IPS-18c (cell line): Measurements from ENCODE around the gene PLEKHM1.
"Not testable (repeated sequence)": the region's sequence is repeated elsewhere in the genome, so short reads cannot be mapped to it uniquely, and the experiment has no call there.

ENCODE experiments used
- H3K4me3 ChIP-seq: 2 replicates; pipeline ENCODE4 v1.7.0; 2013; ENCODE audit warnings: low read depth, mild to moderate bottlenecking, low read length, moderate library complexity; ENCODE audit not compliant: insufficient read depth
- H3K9me3 ChIP-seq: one replicate; pipeline ENCODE4 v1.6.1; 2013; ENCODE audit warnings: mild to moderate bottlenecking, low read length, moderate library complexity; ENCODE audit not compliant: control insufficient read depth, insufficient read depth

Gene PLEKHM1

DNA sequence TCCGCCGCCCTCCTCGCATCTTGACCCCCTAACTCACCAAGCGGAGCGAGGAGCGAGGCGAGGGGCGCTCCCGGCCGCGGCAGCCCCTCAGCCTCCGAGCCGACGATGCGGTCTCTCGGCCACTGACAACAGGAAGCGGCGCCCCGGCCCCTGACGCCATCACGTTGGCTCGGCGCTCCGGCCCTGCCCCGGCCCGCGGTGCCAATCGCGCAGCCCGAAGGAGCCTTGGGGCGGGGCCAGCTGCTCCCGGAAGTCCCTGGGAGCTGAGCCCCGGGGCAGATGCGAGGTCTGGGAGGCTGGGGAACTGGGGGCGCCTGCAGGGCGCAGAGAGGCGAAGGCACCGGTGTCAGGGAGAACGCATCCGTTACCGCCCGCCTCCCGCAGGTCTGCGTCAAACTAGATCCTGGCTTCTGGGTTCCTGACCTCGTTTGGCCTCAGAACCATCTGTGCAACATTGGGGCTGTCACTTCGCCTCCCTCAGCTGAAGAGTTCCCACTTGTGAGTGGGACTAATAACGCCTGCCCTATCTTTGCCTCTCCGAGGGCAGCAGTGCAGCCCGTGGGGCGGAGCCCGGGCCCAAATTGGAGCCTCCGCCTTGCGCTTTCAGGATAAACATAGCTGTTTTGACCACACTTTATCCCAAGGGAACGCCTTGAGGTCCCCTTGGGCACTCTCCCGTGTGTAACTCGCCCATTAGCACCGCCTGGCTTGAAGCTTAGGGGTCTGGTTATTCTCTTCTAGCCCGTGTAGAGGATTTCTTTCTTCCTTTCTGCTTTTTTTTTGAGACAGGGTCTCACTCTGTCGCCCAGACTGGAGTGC lies at the start of gene PLEKHM1:
Gene PLEKHM1 (minus strand): TSS at position 107 of the 819 bp plus-strand sequence. CDS start 8,237 bp downstream, outside the sequence.
- peak within 1 kb of the TSS; percentile 69 for H3K4me3 ChIP-seq
- not testable (repeated sequence) for H3K9me3 ChIP-seq

- H3K4me3 ChIP-seq, H3K9me3 ChIP-seq: not testable (repeated sequence)
Measured at GRCh38 chr17:45538168-45538567, 47.6 kb upstream of the PLEKHM1 start.

GRCh38 chr17:45506072-45506471 lies 15.6 kb upstream of the PLEKHM1 start:
- not testable (repeated sequence) for H3K9me3 ChIP-seq, H3K4me3 ChIP-seq

GRCh38 chr17:45505183-45505582 lies 14.7 kb upstream of the PLEKHM1 start:
- H3K4me3 ChIP-seq, H3K9me3 ChIP-seq: not testable (repeated sequence)

DNA sequence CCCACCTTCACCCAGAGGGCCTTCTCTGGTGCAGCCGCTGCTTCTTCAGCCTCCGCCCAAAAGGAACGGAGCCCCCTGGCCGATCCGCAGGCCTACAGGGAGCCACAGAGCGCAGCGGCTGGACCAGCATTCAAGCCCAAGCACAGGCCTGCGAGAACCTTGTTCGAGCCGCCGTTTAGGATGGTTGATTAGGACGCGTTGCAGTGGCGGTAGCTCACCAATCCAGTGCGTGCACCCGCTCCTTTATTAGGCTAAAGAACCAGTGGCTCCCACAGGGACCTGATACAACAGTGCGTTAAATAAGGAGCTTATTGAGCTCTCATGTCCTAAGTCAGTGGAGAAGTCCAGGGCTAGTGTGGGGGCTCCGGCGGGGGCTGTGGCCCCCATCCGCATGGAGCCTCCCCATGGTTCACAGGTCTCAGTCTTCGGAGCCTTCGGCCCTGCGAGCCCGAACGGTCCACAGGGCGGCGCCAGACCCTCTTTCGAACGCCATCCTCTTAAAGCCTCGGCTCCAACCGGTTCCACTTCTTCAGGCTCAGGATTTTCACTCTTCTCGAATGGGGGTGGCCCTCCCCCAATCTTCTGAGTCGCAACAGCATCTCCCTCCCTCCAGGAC lies 10.7 kb upstream of the PLEKHM1 start:
- H3K4me3 ChIP-seq, H3K9me3 ChIP-seq: not testable (repeated sequence)

GRCh38 chr17:45500478-45500877 lies 10.0 kb upstream of the PLEKHM1 start:
- H3K4me3 ChIP-seq, H3K9me3 ChIP-seq: not testable (repeated sequence)

DNA sequence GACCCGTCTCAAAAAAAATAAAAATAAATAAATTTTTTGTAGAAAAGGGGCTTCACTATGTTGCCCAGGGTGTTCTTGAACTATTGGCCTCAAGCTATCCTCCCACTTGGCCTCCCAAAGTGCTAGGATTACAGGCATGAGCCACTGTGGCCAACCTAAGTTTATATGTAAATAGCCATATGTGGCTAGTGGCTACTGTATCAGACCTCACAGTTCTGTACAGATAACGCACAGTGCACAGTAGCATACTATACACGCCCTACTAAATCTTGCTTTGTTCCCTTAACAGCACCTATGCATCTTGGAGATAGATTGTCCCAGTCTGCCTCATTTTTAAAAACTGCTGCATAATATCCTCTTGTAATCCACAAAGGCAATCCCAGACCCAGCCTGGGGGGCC lies 8.7 kb upstream of the PLEKHM1 start:
- H3K4me3 ChIP-seq, H3K9me3 ChIP-seq: not testable (repeated sequence)

- not testable (repeated sequence) for H3K9me3 ChIP-seq, H3K4me3 ChIP-seq
Measured at GRCh38 chr17:45498377-45498776, 7.9 kb upstream of the PLEKHM1 start.

GRCh38 chr17:45497449-45497848 lies 6.9 kb upstream of the PLEKHM1 start:
- not testable (repeated sequence) for H3K9me3 ChIP-seq, H3K4me3 ChIP-seq

DNA sequence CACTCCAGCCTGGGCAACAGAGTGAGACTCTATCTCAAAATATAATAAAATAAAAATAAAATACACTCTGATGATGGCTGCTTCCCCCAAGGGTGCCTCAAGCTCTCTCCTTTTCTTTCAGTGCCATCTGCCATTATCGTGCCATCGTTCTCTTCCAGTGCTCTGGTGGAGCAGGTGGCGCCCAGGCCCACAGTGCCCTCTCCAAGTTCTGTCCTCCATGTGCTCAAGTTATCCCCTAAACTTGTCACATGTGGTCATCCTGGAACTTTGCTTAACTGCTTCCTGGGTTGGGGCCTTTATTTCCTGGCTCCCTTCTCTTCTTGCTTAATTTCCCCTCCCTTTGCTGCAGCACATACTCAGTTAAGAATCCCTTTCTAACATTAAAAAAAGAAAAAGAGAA lies 6.0 kb upstream of the PLEKHM1 start:
- not testable (repeated sequence) for H3K4me3 ChIP-seq, H3K9me3 ChIP-seq

GRCh38 chr17:45494556-45494955 lies 4.0 kb upstream of the PLEKHM1 start:
- not testable (repeated sequence) for H3K4me3 ChIP-seq, H3K9me3 ChIP-seq

DNA sequence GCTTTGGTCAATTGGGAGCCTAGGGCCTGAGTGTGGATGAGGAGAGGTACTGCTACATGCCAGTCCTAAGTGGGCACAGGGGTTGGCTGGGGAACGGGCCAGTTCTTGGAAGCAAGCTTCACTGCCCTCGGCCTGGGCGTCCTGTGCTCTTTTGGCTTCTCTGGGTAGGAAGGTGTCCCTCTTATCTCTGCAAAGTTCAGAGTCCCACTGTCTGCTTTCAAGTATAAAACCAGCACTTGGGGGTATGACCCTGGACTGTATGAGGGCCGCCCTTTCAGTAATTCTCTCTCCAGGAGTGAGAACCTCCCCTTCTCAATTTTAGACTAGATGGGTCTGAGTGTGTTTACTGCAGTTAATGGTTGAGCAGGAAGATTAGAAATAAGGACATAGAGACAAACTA lies 1.6 kb upstream of the PLEKHM1 start:
- H3K4me3 ChIP-seq, H3K9me3 ChIP-seq: not testable (repeated sequence)

DNA sequence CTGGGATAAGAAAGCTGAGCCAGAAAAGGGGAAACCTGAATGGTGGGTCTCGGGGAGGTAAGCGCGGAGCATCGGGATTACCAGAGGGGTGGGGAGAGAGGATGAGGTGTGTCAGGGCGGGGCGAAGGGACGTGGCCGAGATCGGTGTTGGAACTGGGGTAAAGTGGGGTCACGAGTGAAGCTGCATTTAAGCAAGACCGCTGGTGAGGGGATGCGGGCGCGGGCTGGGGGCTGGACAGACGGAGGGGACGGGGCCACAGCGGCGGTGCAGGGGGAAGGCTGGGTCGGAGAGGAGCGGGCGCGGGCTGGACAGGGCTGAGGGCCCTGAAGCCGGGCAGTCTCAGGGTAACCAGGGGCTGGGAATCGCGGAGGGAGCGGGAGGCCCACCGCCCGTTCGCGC lies 323 bp downstream of the PLEKHM1 start:
- H3K9me3 ChIP-seq, result not testable (repeated sequence)

GRCh38 chr17:45487704-45488103 lies 2.8 kb downstream of the PLEKHM1 start:
- H3K9me3 ChIP-seq, H3K4me3 ChIP-seq: not testable (repeated sequence)

More for the DNA sequence above, 323 bp downstream of the PLEKHM1 start:
- H3K4me3 ChIP-seq, result peak overlapping the region; percentile 69

DNA sequence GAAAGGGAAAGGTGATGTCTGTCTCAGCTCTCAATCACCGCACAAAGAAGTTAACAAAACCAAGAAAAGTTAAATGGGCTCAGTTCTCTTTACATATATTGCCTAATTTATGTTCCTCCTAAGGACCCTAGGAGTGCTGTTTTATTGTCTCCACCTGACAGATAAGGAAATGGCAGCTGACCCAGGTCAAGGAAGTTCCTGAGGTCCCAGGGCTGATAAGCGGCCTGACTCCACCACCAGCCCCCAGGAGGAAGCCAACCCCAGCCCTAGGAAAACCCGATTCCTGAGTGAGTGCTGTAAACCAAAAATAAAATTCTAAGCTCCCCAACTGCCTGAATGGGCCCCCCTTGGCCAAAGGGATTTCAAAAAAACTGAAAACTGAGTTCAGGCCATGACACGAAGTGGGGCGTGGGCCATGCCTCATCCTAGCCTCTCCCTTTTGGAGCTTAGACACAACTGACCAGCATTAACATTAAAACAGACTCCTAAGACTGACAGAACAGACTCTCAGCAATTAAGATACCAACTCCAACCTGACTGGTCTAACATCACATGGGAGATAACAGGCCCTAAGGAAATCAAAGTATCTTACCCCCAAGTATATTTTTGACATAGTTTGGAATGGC lies 6.8 kb downstream of the PLEKHM1 start:
- not testable (repeated sequence) for H3K4me3 ChIP-seq, H3K9me3 ChIP-seq

- not testable (repeated sequence) for H3K9me3 ChIP-seq, H3K4me3 ChIP-seq
Measured at GRCh38 chr17:45483177-45483576, 7.3 kb downstream of the PLEKHM1 start.

GRCh38 chr17:45482317-45482716 lies 8.2 kb downstream of the PLEKHM1 start:
- not testable (repeated sequence) for H3K9me3 ChIP-seq, H3K4me3 ChIP-seq

DNA sequence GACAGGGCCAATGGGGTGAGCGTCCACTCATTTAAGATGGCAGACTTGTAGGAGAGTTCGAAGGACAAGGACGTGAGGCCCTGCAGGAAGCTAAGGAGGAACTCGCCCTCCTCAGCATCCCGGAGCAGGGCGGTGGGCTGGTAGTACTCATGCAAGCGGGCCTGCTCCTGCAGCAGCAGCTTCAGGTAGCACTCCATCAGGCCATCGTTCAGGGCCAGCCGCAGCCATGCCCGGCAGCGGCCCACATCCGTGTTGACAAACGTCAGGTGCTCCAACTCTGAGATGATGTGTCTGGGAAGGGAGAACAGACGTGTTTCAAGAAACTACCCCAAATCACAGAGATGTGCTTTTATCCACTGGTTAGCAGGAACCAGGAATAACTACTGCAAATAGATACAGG lies 15.1 kb downstream of the PLEKHM1 start:
- H3K4me3 ChIP-seq, H3K9me3 ChIP-seq: not testable (repeated sequence)
